Fibroblast of lung (primary cell): ENCODE data around the gene TMEM258.

ENCODE experiments used
- EZH2 ChIP-seq: IDR thresholded peaks from 2 replicates; pipeline ENCODE4 v1.5.1; 2012; ENCODE audit warnings: low read length, control low read depth, mild to moderate bottlenecking; ENCODE audit errors: missing control alignments
- TF ChIP-seq, protein P1 (sequence below), 2 donors: IDR thresholded peaks in 1 of 2; conservative IDR thresholded peaks in 1 of 2; 1 replicate in 1 of 2; 2 replicates in 1 of 2; pipeline ENCODE4 v1.5.1; 2011 to 2012; ENCODE audit warnings: low read length in 2 of 2, control low read depth in 1 of 2, inconsistent platforms in 1 of 2, low read depth in 1 of 2, mild to moderate bottlenecking in 1 of 2

- TF ChIP-seq, protein P1, sequence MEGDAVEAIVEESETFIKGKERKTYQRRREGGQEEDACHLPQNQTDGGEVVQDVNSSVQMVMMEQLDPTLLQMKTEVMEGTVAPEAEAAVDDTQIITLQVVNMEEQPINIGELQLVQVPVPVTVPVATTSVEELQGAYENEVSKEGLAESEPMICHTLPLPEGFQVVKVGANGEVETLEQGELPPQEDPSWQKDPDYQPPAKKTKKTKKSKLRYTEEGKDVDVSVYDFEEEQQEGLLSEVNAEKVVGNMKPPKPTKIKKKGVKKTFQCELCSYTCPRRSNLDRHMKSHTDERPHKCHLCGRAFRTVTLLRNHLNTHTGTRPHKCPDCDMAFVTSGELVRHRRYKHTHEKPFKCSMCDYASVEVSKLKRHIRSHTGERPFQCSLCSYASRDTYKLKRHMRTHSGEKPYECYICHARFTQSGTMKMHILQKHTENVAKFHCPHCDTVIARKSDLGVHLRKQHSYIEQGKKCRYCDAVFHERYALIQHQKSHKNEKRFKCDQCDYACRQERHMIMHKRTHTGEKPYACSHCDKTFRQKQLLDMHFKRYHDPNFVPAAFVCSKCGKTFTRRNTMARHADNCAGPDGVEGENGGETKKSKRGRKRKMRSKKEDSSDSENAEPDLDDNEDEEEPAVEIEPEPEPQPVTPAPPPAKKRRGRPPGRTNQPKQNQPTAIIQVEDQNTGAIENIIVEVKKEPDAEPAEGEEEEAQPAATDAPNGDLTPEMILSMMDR (conservative IDR thresholded peaks at IDR 0.05 in 1 of 2, IDR thresholded peaks at IDR 0.05 in 1 of 2; ENCODE audit: low read depth in 1 of 2, low read length in 2 of 2): no peak
- no peak for TF ChIP-seq EZH2
Measured at GRCh38 chr11:61744181-61744580, 48.2 kb downstream of the TMEM258 start.
